ENCODE results near the gene OXA1L.

GRCh38 chr14:22723815-22724214 is 42.7 kb upstream of the OXA1L start:
- TF ChIP-seq, protein P1, sequence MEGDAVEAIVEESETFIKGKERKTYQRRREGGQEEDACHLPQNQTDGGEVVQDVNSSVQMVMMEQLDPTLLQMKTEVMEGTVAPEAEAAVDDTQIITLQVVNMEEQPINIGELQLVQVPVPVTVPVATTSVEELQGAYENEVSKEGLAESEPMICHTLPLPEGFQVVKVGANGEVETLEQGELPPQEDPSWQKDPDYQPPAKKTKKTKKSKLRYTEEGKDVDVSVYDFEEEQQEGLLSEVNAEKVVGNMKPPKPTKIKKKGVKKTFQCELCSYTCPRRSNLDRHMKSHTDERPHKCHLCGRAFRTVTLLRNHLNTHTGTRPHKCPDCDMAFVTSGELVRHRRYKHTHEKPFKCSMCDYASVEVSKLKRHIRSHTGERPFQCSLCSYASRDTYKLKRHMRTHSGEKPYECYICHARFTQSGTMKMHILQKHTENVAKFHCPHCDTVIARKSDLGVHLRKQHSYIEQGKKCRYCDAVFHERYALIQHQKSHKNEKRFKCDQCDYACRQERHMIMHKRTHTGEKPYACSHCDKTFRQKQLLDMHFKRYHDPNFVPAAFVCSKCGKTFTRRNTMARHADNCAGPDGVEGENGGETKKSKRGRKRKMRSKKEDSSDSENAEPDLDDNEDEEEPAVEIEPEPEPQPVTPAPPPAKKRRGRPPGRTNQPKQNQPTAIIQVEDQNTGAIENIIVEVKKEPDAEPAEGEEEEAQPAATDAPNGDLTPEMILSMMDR (IDR thresholded peaks at IDR 0.05): no peak
- no peak for TF ChIP-seq POLR2A (IDR thresholded peaks at IDR 0.05)
